Smooth muscle cell (in vitro differentiated cells): ENCODE results near the gene LCA5L. TPM values are rescaled to one million over a fixed set of nuclear protein-coding genes. Genes with fewer than 3 reads are reported as not detected.

ENCODE experiments used
- DNase-seq: peaks from one replicate; lab custom pipeline; 2025; ENCODE audit not compliant: unreplicated experiment; lab: John Stamatoyannopoulos, UW
- H2AFZ ChIP-seq: fragments of 200-600 bp; sonication (generic); 2 replicates; pipeline ENCODE4 v1.6.0; 2016; ENCODE audit warnings: antibody characterized with exemption, low read depth, mild to moderate bottlenecking
- H3F3A ChIP-seq: fragments of 200-600 bp; sonication (generic); 2 replicates; pipeline ENCODE4 v1.6.0; 2017; ENCODE audit warnings: antibody characterized with exemption, low read depth
- H3K27ac ChIP-seq: fragments of 200-600 bp; sonication (generic); 2 replicates; pipeline ENCODE4 v1.5.1; 2016; ENCODE audit warnings: low read depth, mild to moderate bottlenecking
- H3K27me3 ChIP-seq: fragments of 200-600 bp; sonication (generic); 2 replicates; pipeline ENCODE4 v1.6.1; 2016; ENCODE audit warnings: low read depth, mild to moderate bottlenecking
- H3K36me3 ChIP-seq: fragments of 200-600 bp; sonication (generic); 2 replicates; pipeline ENCODE4 v1.5.1; 2016; ENCODE audit warnings: low read depth
- H3K4me1 ChIP-seq: fragments of 200-600 bp; sonication (generic); 2 replicates; pipeline ENCODE4 v1.5.1; 2016; ENCODE audit warnings: low read depth
- H3K4me2 ChIP-seq: fragments of 200-600 bp; sonication (generic); 2 replicates; pipeline ENCODE4 v1.6.0; 2016; ENCODE audit warnings: mild to moderate bottlenecking
- H3K4me3 ChIP-seq: fragments of 200-600 bp; sonication (generic); 2 replicates; pipeline ENCODE4 v1.5.1; 2016; ENCODE audit warnings: mild to moderate bottlenecking
- H3K79me2 ChIP-seq: fragments of 200-600 bp; sonication (generic); 2 replicates; pipeline ENCODE4 v1.6.0; 2016; ENCODE audit warnings: low read depth, mild to moderate bottlenecking
- H3K9ac ChIP-seq: fragments of 200-600 bp; sonication (generic); 2 replicates; pipeline ENCODE4 v1.6.0; 2016; ENCODE audit warnings: low read depth
- H3K9me3 ChIP-seq: fragments of 200-600 bp; sonication (generic); replicated peaks from 2 replicates; pipeline ENCODE4 v1.5.1; 2016; ENCODE audit warnings: low read depth
- H4K20me1 ChIP-seq: fragments of 200-600 bp; sonication (generic); 2 replicates; pipeline ENCODE4 v1.6.0; 2016; ENCODE audit warnings: low read depth
- WGBS: methylation state at CpG from one replicate; pipeline ENCODE4 v1.1.7; 2016; ENCODE audit warnings: low lambda C conversion rate; 5-methylcytosine and 5-hydroxymethylcytosine counted together
- polyA plus RNA-seq: library from polyadenylated mRNA; unstranded; fragments of >200 nt; fragmentation: Nextera tagmentation; extraction: Ambion mirVana; gene quantifications from 2 replicates; pipeline ENCODE4 v1.2.1, GENCODE V29; 2016
- total RNA-seq: library from RNA; depleted of rRNA; stranded (reverse); fragments of >200 nt; gene quantifications from 2 replicates; pipeline ENCODE4 v1.2.3, GENCODE V29; 2014
- TF ChIP-seq, protein P1 (sequence below): fragments of 200-600 bp; sonication (generic); IDR thresholded peaks from 2 replicates; pipeline ENCODE4 v1.5.1; 2017; ENCODE audit warnings: borderline replicate concordance, mild to moderate bottlenecking, antibody characterized with exemption; ENCODE audit not compliant: insufficient read depth, poor library complexity, severe bottlenecking

LCA5L gene
- total and polyA plus RNA-seq, 2 experiments from 2014 or later: 2.2 to 2.4 TPM

DNA sequence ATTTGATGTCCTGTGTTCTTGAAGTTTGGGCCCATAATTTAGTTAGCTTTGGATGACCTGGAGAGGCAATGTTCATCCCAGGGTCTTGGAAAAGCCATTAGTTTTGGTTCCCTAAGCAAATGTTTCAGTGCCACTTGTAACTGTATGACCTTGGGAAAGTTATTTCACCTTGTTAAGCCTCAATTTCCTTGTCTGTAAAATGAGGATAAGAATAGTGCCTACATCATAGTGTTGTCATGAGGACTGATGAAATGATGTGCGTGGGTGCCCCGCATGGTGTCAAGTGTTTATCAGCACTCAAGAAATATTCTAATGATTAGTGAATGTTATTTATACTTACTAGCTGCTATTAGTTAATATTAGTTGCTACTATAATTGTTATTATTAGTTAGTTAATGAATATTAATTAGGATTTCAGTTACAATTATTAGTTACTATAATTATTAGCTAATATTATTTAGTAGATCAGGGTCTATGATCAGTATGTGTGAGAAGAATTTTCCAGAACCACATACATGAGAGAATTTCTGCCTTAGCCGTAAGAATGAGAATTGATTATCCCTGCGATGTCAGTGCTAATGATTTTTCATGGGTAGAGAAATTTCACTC is 8.1 kb upstream of the LCA5L start:
- H3K79me2 ChIP-seq: no peaks in the 10 kb centered on the region
- TF ChIP-seq, protein P1, sequence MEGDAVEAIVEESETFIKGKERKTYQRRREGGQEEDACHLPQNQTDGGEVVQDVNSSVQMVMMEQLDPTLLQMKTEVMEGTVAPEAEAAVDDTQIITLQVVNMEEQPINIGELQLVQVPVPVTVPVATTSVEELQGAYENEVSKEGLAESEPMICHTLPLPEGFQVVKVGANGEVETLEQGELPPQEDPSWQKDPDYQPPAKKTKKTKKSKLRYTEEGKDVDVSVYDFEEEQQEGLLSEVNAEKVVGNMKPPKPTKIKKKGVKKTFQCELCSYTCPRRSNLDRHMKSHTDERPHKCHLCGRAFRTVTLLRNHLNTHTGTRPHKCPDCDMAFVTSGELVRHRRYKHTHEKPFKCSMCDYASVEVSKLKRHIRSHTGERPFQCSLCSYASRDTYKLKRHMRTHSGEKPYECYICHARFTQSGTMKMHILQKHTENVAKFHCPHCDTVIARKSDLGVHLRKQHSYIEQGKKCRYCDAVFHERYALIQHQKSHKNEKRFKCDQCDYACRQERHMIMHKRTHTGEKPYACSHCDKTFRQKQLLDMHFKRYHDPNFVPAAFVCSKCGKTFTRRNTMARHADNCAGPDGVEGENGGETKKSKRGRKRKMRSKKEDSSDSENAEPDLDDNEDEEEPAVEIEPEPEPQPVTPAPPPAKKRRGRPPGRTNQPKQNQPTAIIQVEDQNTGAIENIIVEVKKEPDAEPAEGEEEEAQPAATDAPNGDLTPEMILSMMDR: no peak
- no peaks in the 10 kb centered on the region for H3K27me3 ChIP-seq
- peak overlapping the region; percentile 89 for H3K27ac ChIP-seq
- peaks cover 20% of the 10 kb centered on the region for H3K4me1 ChIP-seq
- peak overlapping the region; percentile 73 for H3K9ac ChIP-seq
- no peak for DNase-seq
- no peak overlapping the region for H2AFZ ChIP-seq
- no peaks in the 10 kb centered on the region for H3F3A ChIP-seq
- H3K4me3 ChIP-seq: no peak overlapping the region
- WGBS: 97% methylated on average over 4 of the region's 4 CpGs
- H4K20me1 ChIP-seq: no peaks in the 10 kb centered on the region
- H3K9me3 ChIP-seq: no peaks in the 10 kb centered on the region
- H3K4me2 ChIP-seq: no peak overlapping the region
- H3K36me3 ChIP-seq: no peaks in the 10 kb centered on the region

DNA sequence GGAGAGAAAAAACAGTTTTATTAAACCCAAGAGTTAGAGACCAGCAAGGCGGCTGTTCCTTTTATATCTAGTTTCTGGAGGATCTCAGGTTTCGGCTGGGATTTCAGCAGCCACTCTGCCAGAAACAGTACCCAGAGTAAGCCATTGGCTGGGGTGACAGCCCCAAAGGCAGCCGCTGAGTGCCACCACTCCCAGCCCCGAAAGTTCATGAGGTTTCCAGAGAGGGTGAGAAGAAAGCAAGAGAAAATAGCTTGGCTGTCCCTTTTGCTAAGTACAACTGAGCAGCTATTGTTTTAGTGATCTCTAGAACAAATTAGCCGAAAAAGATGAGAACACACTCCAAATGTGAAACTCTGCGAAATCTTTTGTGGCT is 7.4 kb upstream of the LCA5L start:
- peak overlapping the region; percentile 46 for H2AFZ ChIP-seq
- WGBS: 76% methylated on average over 6 of the region's 6 CpGs

DNA sequence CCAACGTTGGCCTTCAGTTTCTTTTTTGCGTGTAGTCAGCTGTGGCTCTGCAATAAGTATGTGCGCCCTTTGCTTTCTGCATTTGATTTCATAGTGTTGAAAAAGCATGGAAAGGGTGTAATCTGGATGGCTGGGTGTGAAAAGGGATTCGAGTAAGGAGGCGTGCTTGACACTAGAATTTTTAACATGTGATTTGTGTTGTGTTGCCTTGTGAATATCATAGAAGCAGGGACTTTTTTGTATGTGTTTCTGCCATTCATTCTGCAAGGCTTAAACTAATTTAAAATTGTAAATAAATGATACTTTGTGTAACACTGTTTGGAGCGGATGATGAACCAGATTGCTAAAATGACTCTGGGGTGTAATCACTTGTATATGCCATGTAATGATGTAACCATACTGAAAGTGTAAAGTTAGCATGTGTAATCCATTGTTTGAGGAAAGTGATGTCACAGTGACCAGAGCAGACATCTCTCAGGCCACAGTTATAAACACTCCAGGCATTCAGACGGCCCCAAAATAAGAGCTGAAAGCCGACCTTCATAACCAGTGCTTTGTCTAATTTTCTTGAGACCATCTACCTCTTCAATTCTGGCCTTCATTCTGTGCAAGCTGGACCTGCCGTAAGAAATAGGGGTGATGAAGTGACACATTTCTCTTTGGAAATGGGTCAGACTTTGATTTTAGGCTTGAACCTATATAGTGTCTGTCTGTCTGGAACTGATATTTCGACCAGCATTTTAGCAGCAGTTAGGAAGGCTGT is 6.8 kb upstream of the LCA5L start:
- H3K4me1 ChIP-seq: peaks cover 20% of the 10 kb centered on the region
- TF ChIP-seq, protein P1: no peak
- 58% methylated on average over 10 of the region's 10 CpGs for WGBS
- H2AFZ ChIP-seq: peak overlapping the region; percentile 46
- no peak overlapping the region for H3K4me3 ChIP-seq
- no peaks in the 10 kb centered on the region for H4K20me1 ChIP-seq
- H3K27me3 ChIP-seq: no peaks in the 10 kb centered on the region
- no peak for DNase-seq
- H3K9ac ChIP-seq: peak overlapping the region; percentile 73
- peak overlapping the region; percentile 56 for H3K4me2 ChIP-seq
- no peaks in the 10 kb centered on the region for H3K9me3 ChIP-seq
- no peaks in the 10 kb centered on the region for H3K79me2 ChIP-seq
- no peaks in the 10 kb centered on the region for H3K36me3 ChIP-seq
- no peaks in the 10 kb centered on the region for H3F3A ChIP-seq
- peak overlapping the region; percentile 89 for H3K27ac ChIP-seq

More for the DNA sequence above, 7.4 kb upstream of the LCA5L start:
- no peaks in the 10 kb centered on the region for H3K79me2 ChIP-seq
- H3K36me3 ChIP-seq: no peaks in the 10 kb centered on the region
- no peaks in the 10 kb centered on the region for H3K9me3 ChIP-seq
- H3F3A ChIP-seq: no peaks in the 10 kb centered on the region
- no peaks in the 10 kb centered on the region for H3K27me3 ChIP-seq
- H3K9ac ChIP-seq: peak overlapping the region; percentile 73
- peaks cover 20% of the 10 kb centered on the region for H3K4me1 ChIP-seq
- DNase-seq: no peak
- H4K20me1 ChIP-seq: no peaks in the 10 kb centered on the region
- peak overlapping the region; percentile 56 for H3K4me2 ChIP-seq
- no peak overlapping the region for H3K4me3 ChIP-seq
- H3K27ac ChIP-seq: peak overlapping the region; percentile 89
- TF ChIP-seq, protein P1: no peak
